Cardiac fibroblast (primary cell): ENCODE results near the gene PARP11.

Experiments
- DNase-seq, 2 donors: peaks; one replicate each; pipeline versions ENCODE4 v3.0.0 to v3.0.0-alpha.2; 2010; ENCODE audit warnings: low read depth in 2 of 2
- H3K4me3 ChIP-seq, 2 donors: replicated peaks in 1 of 2; 1 replicate in 1 of 2; 2 replicates in 1 of 2; pipeline ENCODE4 v1.5.1; 2011; ENCODE audit warnings: low read depth in 2 of 2, low read length in 2 of 2, mild to moderate bottlenecking in 2 of 2, moderate library complexity in 1 of 2
- CTCF ChIP-seq: IDR thresholded peaks from one replicate; pipeline ENCODE4 v1.5.1; 2011; ENCODE audit warnings: low read depth, mild to moderate bottlenecking, low read length, inconsistent platforms

Gene PARP11

GRCh38 chr12:3810016-3810370 is 63.2 kb downstream of the PARP11 start:
- H3K4me3 ChIP-seq = no peak overlapping the region
- DNase-seq = no peak
- TF ChIP-seq CTCF = no peak

- no peak for TF ChIP-seq CTCF
- H3K4me3 ChIP-seq = no peak overlapping the region
- DNase-seq = no peak
Measured at GRCh38 chr12:3809357-3810015, 63.7 kb downstream of the PARP11 start.

GRCh38 chr12:3805077-3805476 is 68.1 kb downstream of the PARP11 start:
- H3K4me3 ChIP-seq = no peak overlapping the region
- TF ChIP-seq CTCF = no peak
- DNase-seq = no peak

- peak; percentile 81 to 83 for DNase-seq
Measured at GRCh38 chr12:3803865-3804472, 69.2 kb downstream of the PARP11 start.

GRCh38 chr12:3802721-3803120 is 70.5 kb downstream of the PARP11 start:
- no peak for TF ChIP-seq CTCF
- DNase-seq = no peak

More at GRCh38 chr12:3803865-3804472, 69.2 kb downstream of the PARP11 start:
- peak; percentile 93 for TF ChIP-seq CTCF
- H3K4me3 ChIP-seq = no peak overlapping the region

GRCh38 chr12:3797531-3798048 is 75.6 kb downstream of the PARP11 start:
- H3K4me3 ChIP-seq = no peak overlapping the region
- TF ChIP-seq CTCF = peak; percentile 31
- no peak for DNase-seq

More at GRCh38 chr12:3802721-3803120, 70.5 kb downstream of the PARP11 start:
- no peak overlapping the region for H3K4me3 ChIP-seq
